Upper lobe of left lung (tissue), 4 donors: ENCODE measurements around the gene VTCN1.

Experiments used
- EP300 ChIP-seq, 4 donors: sonication (generic); formaldehyde crosslinking; IDR thresholded peaks; one replicate each; pipeline ENCODE4 v1.5.1; 2017; ENCODE audit warnings: antibody characterized with exemption in 4 of 4, control low read depth in 2 of 4
- POLR2A ChIP-seq, 4 donors: fragments of 450-650 bp; IDR thresholded peaks; one replicate each; pipeline ENCODE4 v1.5.1; 2016 to 2017; ENCODE audit warnings: antibody characterized with exemption in 4 of 4, mild to moderate bottlenecking in 2 of 4
- POLR2AphosphoS5 ChIP-seq, 2 donors: sonication (generic); formaldehyde crosslinking; IDR thresholded peaks; one replicate each; pipeline ENCODE4 v1.5.1; 2017; ENCODE audit warnings: antibody characterized with exemption in 2 of 2
- TF ChIP-seq, protein P1 (sequence below), 6 experiments: fragments of 450-650 bp in 4 of 6; fragments of 200-600 bp in 2 of 6; sonication (generic) in 2 of 6; IDR thresholded peaks; one replicate each; pipeline ENCODE4 v1.5.1; 2016 to 2019; ENCODE audit warnings: antibody characterized with exemption in 6 of 6

DNA sequence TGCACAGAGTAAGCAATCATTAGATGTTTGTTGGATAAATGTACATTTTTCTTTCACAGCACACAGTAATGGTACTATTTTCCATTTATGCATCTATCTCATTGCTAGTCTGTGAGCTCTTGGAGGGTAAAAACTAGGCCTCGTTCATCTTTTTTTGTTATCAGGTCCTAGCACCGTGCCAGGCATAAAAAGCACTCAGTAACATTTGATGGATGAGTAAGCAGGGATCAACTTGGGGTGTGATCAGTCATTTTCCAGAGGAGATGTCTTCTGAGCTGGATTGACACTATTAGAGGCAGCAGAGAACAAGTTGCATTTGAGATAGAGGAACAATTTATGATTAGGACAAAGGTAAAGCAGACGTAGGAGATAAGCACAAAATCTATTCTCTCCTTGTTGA is 4.3 kb upstream of the VTCN1 start:
- TF ChIP-seq, protein P1, sequence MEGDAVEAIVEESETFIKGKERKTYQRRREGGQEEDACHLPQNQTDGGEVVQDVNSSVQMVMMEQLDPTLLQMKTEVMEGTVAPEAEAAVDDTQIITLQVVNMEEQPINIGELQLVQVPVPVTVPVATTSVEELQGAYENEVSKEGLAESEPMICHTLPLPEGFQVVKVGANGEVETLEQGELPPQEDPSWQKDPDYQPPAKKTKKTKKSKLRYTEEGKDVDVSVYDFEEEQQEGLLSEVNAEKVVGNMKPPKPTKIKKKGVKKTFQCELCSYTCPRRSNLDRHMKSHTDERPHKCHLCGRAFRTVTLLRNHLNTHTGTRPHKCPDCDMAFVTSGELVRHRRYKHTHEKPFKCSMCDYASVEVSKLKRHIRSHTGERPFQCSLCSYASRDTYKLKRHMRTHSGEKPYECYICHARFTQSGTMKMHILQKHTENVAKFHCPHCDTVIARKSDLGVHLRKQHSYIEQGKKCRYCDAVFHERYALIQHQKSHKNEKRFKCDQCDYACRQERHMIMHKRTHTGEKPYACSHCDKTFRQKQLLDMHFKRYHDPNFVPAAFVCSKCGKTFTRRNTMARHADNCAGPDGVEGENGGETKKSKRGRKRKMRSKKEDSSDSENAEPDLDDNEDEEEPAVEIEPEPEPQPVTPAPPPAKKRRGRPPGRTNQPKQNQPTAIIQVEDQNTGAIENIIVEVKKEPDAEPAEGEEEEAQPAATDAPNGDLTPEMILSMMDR (IDR thresholded peaks at IDR 0.05), result no peak
- TF ChIP-seq POLR2AphosphoS5 (IDR thresholded peaks at IDR 0.05), result no peak
- TF ChIP-seq EP300 (IDR thresholded peaks at IDR 0.05), result no peak
- TF ChIP-seq POLR2A (IDR thresholded peaks at IDR 0.05), result no peak
